HG02852 (cell line): Measurements from ENCODE around the gene PHPT1.

Experiments used
- ATAC-seq: cut with Tn5 transposase; IDR thresholded peaks from one replicate; pipeline ENCODE4 v1.9.1; 2021; ENCODE audit warnings: mild to moderate bottlenecking, moderate library complexity; ENCODE audit not compliant: unreplicated experiment

The PHPT1 gene

DNA sequence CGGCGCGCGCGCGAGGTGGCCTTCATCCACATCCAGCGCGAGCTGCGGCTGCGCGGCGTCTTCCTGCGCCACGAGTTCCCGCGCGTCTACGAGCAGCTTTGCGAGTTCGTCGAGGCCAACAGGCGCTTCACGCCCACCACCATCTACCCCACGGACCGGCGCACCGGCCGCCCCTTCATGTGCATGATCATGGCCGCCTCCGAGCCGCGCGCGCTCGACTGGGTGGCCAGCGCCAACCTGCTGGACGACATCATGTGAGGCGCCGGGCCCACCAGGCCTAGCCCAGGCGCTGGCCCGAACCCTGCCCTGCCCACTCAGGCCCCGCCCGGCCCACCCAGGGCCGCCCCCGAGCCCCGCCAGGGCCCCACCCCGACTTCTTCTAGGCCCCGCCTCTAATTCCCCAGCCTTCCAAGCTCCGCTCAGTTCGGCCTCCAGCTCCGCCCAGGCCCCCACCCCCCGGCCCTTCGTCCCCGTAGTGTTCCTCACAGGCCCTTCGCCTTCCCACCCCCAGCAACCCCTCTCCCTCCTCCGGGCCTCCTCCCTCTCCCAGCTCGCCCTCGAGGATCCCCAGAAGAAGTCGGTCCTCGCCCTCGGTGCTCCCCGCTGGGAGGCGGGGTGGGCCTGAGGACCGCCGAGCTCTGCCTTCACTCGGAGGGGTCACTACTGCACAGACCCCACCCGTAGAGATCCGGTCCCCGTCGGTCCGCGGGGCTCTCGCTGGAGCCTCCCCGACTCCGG is 2.0 kb upstream of the PHPT1 start:
- no peak for ATAC-seq

DNA sequence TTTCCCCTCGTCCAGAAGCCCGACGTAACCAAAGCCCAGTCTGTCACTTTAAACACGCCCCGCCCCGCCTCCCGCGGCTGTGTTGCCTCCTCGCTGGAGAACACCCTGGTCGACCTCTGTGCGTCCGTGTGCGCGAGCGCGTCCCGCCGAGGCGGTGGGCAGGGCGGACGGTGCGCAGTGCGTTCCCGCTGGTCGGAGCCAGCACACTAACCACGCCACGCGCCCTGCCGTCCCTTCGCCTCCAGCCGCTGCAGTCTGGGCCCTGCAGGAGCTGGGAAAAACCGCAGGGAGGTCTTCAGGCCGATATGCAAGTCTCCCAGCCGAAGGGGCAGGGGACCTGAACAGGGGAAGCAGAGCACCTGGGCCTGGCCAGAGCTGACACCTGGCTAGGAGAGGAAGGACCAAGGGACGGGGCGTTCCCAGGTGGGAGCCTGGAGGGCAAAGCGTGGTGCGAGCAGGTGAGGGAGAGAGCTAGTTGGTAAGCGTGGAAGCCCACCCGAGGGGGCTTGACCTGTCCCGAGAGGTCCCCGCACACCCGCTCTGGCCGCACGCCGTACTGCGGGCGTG is 1.3 kb upstream of the PHPT1 start:
- ATAC-seq: no peak

DNA sequence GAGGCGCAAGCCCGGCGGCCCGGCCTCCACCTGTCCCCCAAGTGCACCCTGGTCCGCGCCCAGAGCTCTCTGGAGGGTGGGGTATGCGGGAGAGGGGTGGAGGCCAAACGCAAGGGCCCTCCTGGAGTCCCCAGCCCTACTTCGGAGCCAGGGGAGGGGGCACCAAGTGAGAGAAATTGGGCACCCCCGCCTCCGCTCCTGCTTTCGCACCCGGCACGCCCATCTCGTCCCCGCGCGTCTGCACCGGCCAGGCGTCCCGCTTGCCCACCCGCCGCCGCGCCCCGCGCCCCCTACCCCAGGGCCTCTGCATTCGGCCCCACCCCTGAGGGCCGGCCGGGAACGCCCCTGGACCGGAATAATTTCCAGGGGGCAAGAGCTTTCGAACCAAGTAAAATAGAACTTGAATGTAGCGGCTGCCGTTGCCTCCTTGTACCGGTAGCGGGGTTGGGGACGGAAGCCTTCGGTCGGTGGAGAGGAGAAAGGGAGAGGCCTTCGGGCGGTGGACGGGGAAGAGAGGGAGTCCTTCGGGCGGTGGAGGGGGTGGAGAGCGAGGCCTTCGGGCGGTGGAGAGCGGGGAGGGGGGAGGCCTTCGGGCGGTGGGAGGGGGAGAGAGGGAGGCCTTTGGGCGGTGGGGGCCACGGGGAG is 694 bp upstream of the PHPT1 start:
- ATAC-seq: no peak

DNA sequence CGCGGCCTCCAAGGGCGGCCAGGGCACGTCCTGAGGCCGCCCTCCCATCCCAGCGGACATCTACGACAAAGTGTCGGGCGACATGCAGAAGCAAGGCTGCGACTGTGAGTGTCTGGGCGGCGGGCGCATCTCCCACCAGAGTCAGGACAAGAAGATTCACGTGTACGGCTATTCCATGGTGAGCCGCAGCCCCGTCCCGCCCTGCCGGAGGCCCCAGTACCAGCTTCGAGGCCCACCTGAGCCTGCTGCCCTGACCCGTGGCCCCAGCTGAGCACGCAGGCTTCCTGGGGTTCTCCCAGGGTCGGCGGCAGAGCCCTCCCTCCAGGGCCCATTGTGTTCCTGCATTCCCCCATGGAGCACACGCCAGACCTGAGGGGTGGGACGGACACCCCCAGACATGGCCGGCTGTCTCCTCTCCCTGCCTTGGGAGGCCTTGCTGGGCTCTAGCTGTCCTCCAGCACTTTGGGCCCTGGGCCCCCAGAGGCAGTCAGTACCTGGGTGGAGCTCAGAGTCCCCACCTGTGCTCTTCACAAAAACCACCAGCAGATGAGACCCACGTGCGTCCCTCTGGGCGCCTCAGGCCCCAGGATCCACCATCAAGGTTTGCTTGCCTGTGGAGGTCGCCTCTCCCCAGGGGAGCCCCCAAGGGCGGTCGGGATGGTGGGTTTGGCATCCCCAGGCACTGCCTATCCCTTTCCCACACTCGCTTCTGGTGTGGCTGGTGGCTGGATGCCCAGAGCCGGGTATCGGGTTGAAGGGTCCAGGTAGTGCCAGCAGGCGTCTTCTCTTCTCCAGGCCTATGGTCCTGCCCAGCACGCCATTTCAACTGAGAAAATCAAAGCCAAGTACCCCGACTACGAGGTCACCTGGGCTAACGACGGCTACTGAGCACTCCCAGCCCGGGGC is 1.0 kb downstream of the PHPT1 start:
- no peak for ATAC-seq

DNA sequence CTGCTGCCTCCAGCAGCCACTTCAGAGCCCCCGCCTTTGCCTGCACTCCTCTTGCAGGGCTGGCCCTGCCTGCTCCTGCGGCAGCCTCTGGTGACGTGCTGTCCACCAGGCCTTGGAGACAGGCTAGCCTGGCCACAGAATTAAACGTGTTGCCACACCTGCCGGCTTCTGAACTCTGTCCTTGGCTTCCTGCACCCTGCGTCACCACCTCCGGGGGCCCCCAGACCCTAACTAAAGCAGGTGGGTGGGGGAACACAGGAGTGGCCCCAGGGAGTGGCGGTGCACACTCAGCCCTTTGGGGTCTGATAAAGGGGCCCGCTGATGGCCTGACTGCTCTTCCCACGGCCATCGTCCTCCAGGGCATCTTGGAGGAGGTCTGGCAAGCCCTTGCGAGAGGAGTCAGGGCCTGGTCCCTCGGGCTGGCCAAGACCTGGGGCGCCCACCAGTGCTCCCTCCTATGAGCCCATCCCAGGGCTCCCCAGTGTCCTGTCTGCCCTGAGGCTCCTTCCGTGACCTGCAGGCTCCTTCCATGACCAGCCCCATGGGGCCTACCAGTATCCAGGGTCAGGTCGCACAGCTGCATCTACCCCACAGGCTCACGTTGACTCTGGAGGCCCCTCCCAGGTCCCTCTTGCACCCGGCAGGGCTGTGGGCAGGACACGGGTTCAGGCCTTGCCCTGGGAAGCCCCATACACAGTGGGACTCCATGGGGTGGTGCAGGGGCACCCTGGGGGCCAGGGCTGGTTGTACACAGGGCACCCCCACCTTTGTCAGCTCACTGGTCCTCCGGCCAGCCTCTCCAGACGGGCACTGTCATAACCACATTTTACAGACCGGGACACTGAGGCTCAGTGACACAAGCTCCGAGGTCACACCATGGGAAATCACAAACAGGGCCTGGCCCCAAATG is 1.9 kb downstream of the PHPT1 start:
- ATAC-seq: no peak

DNA sequence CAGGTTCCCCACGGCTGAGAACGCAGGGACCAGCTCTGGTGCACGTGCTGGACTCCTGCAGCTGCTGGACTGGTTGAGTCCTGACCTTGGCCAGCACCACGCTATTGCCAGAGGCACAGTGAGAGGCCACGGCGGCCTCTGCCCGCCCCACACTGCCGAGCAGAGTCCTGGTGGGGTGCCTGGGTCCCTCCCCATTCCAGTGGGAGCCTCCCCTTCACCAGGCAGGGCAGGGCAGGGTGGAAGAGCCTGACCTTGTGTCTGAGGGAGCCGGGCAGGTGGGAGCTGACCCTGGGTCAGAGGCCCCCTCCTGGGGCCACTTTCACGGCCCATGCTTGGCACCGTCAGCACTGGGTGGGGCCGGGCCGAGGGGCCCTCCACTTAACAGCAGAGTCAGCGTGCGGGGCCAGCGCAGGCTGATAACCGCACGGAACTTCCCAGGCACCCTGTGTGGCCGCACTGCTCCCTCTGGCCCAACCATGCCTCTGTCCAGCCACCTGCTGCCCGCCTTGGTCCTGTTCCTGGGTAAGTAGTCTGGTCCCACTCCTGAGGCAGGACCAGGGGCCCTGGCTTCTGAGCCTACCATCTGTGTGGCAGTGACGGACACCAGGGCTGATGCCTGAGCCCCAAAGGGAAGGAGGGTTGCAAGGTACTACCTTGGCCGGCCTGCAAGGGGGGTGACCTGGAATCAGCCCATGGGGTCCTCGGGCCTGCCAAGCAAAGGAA is 2.9 kb downstream of the PHPT1 start, which contains the start of gene MAMDC4:
MAMDC4 (plus strand) TSS at position 406 of the 723 bp plus-strand sequence; CDS start at position 477, 71 bp downstream.
- ATAC-seq: no peak

DNA sequence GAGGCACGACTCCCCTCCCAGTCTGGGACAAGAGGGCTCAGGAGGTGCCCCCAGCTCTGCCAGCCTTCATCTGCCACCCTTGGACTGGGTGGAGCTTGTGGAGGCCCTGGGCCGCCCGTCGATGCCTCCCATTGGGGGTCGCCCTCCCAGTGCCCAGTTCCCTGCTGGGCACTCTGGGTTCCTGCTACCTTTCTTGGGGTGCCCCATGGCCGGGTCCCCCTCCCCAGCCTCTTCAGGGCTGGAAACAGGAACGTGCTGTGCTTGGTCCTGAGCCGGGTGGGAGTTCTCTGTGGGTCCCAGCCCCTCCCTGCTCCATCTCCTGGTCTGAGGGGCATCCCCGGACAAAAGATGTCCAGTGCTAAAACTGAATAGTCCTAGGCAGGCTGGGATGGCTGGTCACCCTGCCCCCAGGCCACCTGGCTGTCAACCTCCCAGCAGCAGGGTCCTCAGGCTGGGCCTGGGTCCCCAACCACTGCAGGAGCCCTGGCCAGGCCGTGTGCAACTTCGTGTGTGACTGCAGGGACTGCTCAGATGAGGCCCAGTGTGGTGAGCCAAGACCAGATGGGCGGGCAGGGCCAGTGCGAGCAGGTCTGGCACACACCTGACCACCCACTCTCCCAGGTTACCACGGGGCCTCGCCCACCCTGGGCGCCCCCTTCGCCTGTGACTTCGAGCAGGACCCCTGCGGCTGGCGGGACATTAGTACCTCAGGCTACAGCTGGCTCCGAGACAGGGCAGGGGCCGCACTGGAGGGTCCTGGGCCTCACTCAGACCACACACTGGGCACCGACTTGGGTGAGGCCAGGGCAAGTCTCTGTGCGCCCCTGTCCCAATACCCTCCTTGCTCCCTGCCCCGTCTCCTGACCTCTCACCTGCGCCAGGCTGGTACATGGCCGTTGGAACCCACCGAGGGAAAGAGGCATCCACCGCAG is 3.7 kb downstream of the PHPT1 start:
- ATAC-seq: no peak

DNA sequence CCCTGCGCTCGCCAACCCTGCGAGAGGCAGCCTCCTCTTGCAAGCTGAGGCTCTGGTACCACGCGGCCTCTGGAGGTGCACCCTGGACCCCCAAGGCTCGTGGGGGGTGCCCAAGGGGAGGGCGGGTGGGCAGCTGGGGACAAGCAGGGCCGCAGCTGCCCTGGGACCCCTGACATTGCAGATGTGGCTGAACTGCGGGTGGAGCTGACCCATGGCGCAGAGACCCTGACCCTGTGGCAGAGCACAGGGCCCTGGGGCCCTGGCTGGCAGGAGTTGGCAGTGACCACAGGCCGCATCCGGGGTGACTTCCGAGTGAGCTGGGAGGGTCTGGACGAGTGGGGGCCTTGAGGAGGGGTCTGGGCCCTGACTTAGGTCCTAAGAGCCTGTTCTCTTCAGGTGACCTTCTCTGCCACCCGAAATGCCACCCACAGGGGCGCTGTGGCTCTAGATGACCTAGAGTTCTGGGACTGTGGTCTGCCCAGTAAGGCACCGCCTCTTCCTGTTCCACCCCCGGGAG is 4.4 kb downstream of the PHPT1 start:
- no peak for ATAC-seq

DNA sequence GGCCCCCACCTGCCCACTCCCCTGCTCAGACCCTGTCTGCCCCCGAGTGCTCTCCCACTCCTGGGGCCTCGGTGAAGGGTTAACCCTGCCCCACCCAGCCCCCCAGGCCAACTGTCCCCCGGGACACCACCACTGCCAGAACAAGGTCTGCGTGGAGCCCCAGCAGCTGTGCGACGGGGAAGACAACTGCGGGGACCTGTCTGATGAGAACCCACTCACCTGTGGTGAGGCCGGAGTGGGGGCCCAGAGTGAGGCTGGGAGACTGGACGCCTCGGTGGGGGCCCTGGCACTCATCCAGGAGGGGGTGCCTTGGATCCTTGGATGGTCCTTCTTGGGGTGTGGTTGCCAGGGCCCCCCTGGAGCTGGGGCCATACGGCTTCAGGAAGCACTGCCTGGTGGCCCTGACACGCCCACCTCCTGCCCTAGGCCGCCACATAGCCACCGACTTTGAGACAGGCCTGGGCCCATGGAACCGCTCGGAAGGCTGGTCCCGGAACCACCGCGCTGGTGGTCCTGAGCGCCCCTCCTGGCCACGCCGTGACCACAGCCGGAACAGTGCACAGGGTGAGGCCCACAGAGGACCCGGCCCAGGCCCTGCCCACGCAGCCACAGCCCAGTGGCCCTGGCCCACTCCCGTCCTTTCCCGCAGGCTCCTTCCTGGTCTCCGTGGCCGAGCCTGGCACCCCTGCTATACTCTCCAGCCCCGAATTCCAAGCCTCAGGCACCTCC is 5.1 kb downstream of the PHPT1 start:
- ATAC-seq: no peak

DNA sequence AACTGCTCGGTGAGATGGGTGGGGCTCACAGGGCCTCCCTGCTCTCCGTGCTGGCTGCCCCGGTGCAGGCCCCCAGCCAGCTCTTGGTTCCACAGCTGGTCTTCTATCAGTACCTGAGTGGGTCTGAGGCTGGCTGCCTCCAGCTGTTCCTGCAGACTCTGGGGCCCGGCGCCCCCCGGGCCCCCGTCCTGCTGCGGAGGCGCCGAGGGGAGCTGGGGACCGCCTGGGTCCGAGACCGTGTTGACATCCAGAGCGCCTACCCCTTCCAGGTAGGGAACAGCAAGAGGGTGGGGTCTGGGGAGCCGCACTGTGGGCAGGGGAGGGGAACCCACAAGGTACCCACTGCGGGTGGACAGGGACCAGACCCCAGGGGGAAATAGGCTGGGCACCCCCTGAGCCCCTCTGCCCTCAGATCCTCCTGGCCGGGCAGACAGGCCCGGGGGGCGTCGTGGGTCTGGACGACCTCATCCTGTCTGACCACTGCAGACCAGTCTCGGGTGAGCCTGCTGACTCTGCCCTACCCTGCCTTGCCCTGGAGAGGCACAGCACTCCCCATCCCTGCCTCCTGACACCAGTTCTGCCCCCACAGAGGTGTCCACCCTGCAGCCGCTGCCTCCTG is 5.7 kb downstream of the PHPT1 start:
- no peak for ATAC-seq

DNA sequence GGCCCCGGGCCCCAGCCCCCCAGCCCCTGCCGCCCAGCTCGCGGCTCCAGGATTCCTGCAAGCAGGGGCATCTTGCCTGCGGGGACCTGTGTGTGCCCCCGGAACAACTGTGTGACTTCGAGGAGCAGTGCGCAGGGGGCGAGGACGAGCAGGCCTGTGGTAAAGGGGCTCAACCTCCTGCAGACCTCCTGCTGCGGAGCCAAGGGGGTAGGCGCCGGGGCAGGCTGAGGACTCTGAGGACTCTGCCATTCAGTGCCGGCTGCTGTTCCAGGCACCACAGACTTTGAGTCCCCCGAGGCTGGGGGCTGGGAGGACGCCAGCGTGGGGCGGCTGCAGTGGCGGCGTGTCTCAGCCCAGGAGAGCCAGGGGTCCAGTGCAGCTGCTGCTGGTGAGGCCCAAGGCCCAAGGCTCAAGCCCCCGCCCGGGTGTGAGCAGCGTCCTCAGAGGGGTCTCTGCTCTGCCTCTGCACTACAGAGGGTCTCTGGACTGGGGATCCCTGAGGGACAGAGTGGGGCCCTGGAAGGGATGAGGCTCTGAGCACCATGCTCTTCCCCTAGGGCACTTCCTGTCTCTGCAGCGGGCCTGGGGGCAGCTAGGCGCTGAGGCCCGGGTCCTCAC is 6.4 kb downstream of the PHPT1 start:
- ATAC-seq: no peak

DNA sequence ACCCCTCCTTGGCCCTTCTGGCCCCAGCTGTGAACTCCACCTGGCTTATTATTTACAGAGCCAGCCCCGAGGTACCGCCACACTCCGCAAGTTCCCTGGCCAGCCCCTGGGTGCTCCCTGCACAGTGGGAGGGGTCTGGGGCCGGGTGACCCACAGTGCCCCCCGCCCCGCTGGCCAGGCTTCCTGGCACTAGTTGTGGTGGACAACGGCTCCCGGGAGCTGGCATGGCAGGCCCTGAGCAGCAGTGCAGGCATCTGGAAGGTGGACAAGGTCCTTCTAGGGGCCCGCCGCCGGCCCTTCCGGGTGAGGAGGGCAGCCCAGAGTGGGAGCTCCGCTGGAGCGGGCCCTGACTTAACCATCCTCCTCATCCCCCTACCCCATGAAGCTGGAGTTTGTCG is 6.9 kb downstream of the PHPT1 start:
- no peak for ATAC-seq

DNA sequence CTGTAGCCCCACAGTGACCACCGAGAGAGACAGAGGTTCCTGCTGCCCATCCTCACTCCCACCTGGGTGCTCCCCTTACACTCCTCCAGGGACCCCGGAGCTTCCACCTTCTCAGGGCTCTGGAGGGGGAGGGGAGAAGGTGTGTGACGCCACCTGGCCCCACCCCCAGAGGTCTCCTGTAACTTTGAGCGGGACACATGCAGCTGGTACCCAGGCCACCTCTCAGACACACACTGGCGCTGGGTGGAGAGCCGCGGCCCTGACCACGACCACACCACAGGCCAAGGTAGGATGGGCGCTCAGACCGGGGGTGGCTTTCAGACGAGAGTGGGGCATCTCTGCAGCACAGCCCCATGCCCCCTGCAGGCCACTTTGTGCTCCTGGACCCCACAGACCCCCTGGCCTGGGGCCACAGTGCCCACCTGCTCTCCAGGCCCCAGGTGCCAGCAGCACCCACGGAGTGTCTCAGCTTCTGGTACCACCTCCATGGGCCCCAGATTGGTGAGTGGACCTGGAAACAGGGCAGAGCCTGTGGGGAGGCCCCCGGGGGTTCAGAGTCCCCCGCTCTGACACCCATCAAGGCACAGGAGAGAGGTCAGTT is 7.4 kb downstream of the PHPT1 start:
- ATAC-seq: no peak

DNA sequence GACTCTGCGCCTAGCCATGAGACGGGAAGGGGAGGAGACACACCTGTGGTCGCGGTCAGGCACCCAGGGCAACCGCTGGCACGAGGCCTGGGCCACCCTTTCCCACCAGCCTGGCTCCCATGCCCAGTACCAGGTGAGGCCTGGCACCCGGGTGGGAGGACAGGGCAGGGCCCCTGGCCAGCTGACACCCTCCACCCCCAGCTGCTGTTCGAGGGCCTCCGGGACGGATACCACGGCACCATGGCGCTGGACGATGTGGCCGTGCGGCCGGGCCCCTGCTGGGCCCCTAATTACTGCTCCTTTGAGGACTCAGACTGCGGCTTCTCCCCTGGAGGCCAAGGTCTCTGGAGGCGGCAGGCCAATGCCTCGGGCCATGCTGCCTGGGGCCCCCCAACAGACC is 8.0 kb downstream of the PHPT1 start:
- ATAC-seq: no peak

DNA sequence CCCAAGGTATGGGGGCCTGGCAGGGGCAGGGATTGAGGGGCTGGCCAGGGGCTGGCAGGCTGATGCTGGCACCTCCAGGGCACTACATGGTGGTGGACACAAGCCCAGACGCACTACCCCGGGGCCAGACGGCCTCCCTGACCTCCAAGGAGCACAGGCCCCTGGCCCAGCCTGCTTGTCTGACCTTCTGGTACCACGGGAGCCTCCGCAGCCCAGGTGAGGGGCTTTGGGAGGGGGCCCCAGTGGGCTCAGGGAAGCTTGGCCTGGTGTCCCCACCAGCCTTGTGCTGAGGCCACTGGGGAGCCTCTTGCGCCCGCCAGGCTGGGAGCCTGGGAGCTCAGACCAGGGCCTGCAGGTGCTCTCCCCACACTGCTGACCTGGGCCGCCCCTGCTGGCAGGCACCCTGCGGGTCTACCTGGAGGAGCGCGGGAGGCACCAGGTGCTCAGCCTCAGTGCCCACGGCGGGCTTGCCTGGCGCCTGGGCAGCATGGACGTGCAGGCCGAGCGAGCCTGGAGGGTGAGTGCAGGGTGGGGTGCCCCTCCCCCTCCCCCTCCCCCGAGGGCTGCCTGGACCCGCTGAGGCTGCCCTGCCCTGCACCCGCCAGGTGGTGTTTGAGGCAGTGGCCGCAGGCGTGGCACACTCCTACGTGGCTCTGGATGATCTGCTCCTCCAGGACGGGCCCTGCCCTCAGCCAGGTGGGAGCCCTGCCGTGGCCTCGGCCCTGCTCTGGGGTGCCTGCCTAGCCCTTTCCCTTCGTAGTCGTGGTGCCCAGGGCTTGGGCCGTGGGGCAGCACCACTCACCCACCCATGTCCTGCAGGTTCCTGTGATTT is 8.6 kb downstream of the PHPT1 start:
- ATAC-seq: no peak
